GM12801 (cell line): Measurements from ENCODE around the gene FBLN2.

Source experiments
- CTCF ChIP-seq: IDR thresholded peaks from one replicate; pipeline ENCODE4 v1.5.1; 2011; ENCODE audit warnings: control low read depth; ENCODE audit not compliant: insufficient read length; ENCODE audit errors: extremely low read depth

FBLN2 gene

GRCh38 chr3:13644341-13645117 is 95.6 kb downstream of the FBLN2 start:
- TF ChIP-seq CTCF: no peak

GRCh38 chr3:13645801-13646637 is 97.1 kb downstream of the FBLN2 start:
- TF ChIP-seq CTCF: no peak

- TF ChIP-seq CTCF: no peak
These were observed 98.6 kb downstream of the FBLN2 start for GRCh38 chr3:13647298-13648059.

GRCh38 chr3:13648060-13649001 is 99.4 kb downstream of the FBLN2 start:
- TF ChIP-seq CTCF: peak; percentile 14

GRCh38 chr3:13650210-13651056 is 101.5 kb downstream of the FBLN2 start:
- no peak for TF ChIP-seq CTCF

GRCh38 chr3:13651057-13651400 is 102.1 kb downstream of the FBLN2 start:
- no peak for TF ChIP-seq CTCF
